HepG2 (cell line): ENCODE measurements around the gene RALB.

ENCODE experiments used
- PHF8 ChIP-seq: sonication (generic); formaldehyde crosslinking; IDR thresholded peaks from 2 replicates; pipeline ENCODE4 v1.5.0; 2020; ENCODE audit warnings: missing genetic modification reagents
- TF ChIP-seq, protein P1 (sequence below), 2 experiments: IDR thresholded peaks; 2 replicates each; pipeline ENCODE4 v1.6.1; 2011 to 2012; ENCODE audit warnings: low read length in 2 of 2, borderline replicate concordance in 1 of 2, low read depth in 1 of 2, mild to moderate bottlenecking in 1 of 2, moderate library complexity in 1 of 2

DNA sequence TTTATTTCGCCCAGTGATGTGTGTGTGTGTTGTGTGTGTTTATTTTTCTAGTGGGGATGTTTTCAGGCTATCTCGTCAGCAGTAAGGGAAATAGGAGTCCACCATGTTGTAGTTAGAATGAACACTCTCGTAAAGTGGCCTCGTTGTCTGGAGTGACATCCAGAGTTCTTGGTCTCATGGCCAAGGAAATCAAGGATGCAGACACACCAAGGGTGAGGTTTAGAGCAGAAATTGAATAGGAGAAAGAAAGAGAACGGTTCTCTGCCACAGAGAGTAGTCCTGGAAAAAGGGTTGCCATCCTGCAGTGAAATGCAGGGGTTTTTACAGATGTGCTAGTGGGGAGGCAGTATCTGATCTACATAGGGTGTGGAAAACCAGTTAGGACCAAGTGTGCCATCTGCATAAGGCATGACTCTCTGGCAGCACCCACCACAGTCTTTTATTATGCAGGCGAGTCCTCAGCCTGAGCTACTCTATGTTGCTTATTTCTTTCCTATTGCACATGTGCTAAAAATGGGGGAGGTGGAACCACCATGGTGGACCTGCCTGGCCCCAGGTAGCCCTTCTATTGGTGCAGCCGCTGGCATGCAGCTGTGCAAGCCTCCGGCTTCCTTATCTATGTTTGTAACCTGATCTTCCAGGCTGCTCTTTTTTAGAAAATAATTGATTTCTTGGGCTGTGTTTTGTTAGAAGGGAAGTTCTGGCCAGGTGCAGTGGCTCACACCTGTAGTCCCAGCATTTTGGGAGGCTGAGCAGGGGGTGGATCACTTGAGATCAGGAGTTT is 23.2 kb downstream of the RALB start:
- TF ChIP-seq PHF8 (CRISPR knock-in tag), result no peak
- TF ChIP-seq, protein P1, sequence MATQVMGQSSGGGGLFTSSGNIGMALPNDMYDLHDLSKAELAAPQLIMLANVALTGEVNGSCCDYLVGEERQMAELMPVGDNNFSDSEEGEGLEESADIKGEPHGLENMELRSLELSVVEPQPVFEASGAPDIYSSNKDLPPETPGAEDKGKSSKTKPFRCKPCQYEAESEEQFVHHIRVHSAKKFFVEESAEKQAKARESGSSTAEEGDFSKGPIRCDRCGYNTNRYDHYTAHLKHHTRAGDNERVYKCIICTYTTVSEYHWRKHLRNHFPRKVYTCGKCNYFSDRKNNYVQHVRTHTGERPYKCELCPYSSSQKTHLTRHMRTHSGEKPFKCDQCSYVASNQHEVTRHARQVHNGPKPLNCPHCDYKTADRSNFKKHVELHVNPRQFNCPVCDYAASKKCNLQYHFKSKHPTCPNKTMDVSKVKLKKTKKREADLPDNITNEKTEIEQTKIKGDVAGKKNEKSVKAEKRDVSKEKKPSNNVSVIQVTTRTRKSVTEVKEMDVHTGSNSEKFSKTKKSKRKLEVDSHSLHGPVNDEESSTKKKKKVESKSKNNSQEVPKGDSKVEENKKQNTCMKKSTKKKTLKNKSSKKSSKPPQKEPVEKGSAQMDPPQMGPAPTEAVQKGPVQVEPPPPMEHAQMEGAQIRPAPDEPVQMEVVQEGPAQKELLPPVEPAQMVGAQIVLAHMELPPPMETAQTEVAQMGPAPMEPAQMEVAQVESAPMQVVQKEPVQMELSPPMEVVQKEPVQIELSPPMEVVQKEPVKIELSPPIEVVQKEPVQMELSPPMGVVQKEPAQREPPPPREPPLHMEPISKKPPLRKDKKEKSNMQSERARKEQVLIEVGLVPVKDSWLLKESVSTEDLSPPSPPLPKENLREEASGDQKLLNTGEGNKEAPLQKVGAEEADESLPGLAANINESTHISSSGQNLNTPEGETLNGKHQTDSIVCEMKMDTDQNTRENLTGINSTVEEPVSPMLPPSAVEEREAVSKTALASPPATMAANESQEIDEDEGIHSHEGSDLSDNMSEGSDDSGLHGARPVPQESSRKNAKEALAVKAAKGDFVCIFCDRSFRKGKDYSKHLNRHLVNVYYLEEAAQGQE (IDR thresholded peaks at IDR 0.05; ENCODE audit: borderline replicate concordance in 1 of 2, low read depth in 1 of 2, low read length in 2 of 2), result no peak
